Loucy (cell line): ENCODE data around the gene CHST9.
"Not testable (repeated sequence)": the region's sequence is repeated elsewhere in the genome, so short reads cannot be mapped to it uniquely, and the experiment has no call there.

ENCODE experiments used
- H2AFZ ChIP-seq: fragments of 200-600 bp; sonication (generic); 2 replicates; pipeline ENCODE4 v1.6.0; 2016; ENCODE audit warnings: antibody characterized with exemption, mild to moderate bottlenecking, low read length, moderate library complexity
- H3F3A ChIP-seq: fragments of 200-600 bp; 2 replicates; pipeline ENCODE4 v1.6.0; 2016; ENCODE audit warnings: antibody characterized with exemption, low read depth, mild to moderate bottlenecking
- H3K27me3 ChIP-seq: fragments of 200-600 bp; sonication (generic); 2 replicates; pipeline ENCODE4 v1.6.1; 2014; ENCODE audit warnings: low read length, mild to moderate bottlenecking; ENCODE audit not compliant: insufficient read depth, poor library complexity, severe bottlenecking
- H3K36me3 ChIP-seq: fragments of 200-600 bp; sonication (generic); 2 replicates; pipeline ENCODE4 v1.6.1; 2016; ENCODE audit warnings: low read length; ENCODE audit not compliant: insufficient read depth
- H3K4me1 ChIP-seq: fragments of 200-600 bp; sonication (generic); 2 replicates; pipeline ENCODE4 v1.5.1; 2014; ENCODE audit warnings: low read length, mild to moderate bottlenecking; ENCODE audit not compliant: insufficient read depth, poor library complexity, severe bottlenecking
- H3K4me2 ChIP-seq: fragments of 200-600 bp; sonication (generic); 2 replicates; pipeline ENCODE4 v1.6.0; 2014; ENCODE audit warnings: antibody characterized with exemption, low read length, low read depth, mild to moderate bottlenecking; ENCODE audit not compliant: poor library complexity, severe bottlenecking
- H3K4me3 ChIP-seq: fragments of 200-600 bp; sonication (generic); 2 replicates; pipeline ENCODE4 v1.5.1; 2014; ENCODE audit warnings: low read length, mild to moderate bottlenecking, mixed read lengths; ENCODE audit not compliant: poor library complexity, severe bottlenecking
- H3K79me2 ChIP-seq: fragments of 200-600 bp; sonication (generic); 2 replicates; pipeline ENCODE4 v1.6.1; 2014; ENCODE audit warnings: low read length; ENCODE audit not compliant: insufficient read depth
- H3K9ac ChIP-seq: fragments of 200-600 bp; sonication (generic); 2 replicates; pipeline ENCODE4 v1.6.0; 2014; ENCODE audit warnings: mild to moderate bottlenecking, low read depth, low read length, moderate library complexity; ENCODE audit not compliant: poor library complexity, severe bottlenecking
- H3K9me2 ChIP-seq: fragments of 200-600 bp; sonication (generic); replicated peaks from 2 replicates; pipeline ENCODE4 v1.6.1; 2016; ENCODE audit warnings: low read depth, low read length, mixed read lengths
- H3K9me3 ChIP-seq: fragments of 200-600 bp; sonication (generic); 2 replicates; pipeline ENCODE4 v1.6.1; 2014; ENCODE audit warnings: mild to moderate bottlenecking, antibody characterized with exemption, low read length, low read depth; ENCODE audit not compliant: insufficient read depth
- H4K20me1 ChIP-seq: fragments of 200-600 bp; sonication (generic); 2 replicates; pipeline ENCODE4 v1.6.0; 2014; ENCODE audit warnings: antibody characterized with exemption, low read length, mild to moderate bottlenecking; ENCODE audit not compliant: insufficient read depth, poor library complexity, severe bottlenecking
- EZH2phosphoT487 ChIP-seq: fragments of 200-600 bp; IDR thresholded peaks from 2 replicates; pipeline ENCODE4 v1.6.1; 2018; ENCODE audit warnings: antibody characterized with exemption, mild to moderate bottlenecking, moderate library complexity, borderline replicate concordance
- TF ChIP-seq, protein P1 (sequence below): fragments of 200-600 bp; sonication (generic); conservative IDR thresholded peaks from 2 replicates; pipeline ENCODE4 v1.5.1; 2014; ENCODE audit warnings: mild to moderate bottlenecking, antibody characterized with exemption, low read length

Gene CHST9, protein sequence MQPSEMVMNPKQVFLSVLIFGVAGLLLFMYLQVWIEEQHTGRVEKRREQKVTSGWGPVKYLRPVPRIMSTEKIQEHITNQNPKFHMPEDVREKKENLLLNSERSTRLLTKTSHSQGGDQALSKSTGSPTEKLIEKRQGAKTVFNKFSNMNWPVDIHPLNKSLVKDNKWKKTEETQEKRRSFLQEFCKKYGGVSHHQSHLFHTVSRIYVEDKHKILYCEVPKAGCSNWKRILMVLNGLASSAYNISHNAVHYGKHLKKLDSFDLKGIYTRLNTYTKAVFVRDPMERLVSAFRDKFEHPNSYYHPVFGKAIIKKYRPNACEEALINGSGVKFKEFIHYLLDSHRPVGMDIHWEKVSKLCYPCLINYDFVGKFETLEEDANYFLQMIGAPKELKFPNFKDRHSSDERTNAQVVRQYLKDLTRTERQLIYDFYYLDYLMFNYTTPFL

DNA sequence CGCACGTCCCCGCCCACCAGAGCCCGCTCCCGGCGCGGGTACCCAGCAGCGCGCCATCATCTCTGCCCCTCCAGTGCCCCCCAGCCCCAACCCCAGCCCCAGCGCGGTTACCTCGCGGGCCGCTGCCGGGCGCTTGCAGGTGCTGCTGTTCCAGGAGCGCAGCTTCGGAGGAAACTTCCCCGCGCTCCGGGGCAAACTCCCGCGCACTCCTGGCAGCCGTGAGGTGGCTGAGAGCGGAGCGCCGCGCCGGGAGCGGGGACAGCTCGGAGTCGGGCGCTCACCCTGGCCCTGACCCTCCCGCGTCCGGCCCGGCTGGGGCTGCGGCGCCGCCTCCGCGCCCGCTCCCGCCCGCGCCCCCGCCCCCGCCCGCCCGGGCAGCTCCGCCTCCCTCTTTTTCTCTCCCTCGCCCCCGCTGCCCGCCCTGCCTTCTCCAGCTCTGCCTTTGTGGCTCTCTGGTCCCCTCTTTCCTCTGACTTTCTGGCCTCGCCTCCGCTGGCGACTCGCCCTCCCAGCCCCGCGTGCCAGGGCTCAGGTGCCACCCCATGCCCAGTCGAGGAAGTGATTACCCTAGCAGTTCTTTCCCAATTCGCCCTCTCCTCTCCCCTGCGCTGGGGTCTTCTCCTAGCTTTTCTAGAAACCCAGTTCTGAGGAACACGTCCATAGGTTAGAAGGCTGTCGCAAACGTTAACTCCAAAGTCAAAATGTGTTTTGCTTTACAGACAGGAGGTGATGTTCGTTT lies at the start of gene CHST9:
Gene CHST9 (minus strand): TSS at position 284 of the 739 bp plus-strand sequence. CDS start 42,499 bp downstream, outside the sequence.
- no peak within 1 kb of the TSS for H3K4me3 ChIP-seq

DNA sequence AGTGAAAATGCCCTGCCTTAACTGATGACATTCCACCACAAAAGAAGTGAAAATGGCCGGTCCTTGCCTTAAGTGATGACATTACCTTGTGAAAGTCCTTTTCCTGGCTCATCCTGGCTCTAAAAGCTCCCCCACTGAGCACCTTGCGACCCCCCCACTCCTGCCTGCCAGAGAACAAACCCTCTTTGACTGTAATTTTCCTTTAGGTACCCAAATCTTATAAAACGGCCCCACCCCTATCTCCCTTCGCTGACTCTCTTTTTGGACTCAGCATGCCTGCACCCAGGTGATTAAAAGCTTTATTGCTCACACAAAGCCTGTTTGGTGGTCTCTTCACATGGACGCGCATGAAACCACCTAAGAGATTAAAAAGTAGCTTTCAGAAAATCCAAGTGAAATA lies 47.2 kb upstream of the CHST9 start:
- not testable (repeated sequence) for H3K4me1 ChIP-seq, H3K4me3 ChIP-seq, H3K36me3 ChIP-seq, H3K79me2 ChIP-seq, H3K9me2 ChIP-seq, H3F3A ChIP-seq, H3K4me2 ChIP-seq, H4K20me1 ChIP-seq, H3K27me3 ChIP-seq, H3K9ac ChIP-seq, H3K9me3 ChIP-seq, H2AFZ ChIP-seq

More for the DNA sequence above, at the start of gene CHST9:
- Histone ChIP-seq H3K9me3 (no peaks in the 10 kb centered on the region), H2AFZ (no peak within 1 kb of the TSS), H3K4me1 (no peaks in the 10 kb centered on the region), H3K9me2 (no peaks in the 10 kb centered on the region; the same call in 1 of the 2 replicates), H3K79me2 (no peaks in the 10 kb centered on the region), H4K20me1 (no peaks in the 10 kb centered on the region), H3K36me3 (no peaks in the 10 kb centered on the region), H3F3A (no peaks in the 10 kb centered on the region), H3K27me3 (no peaks in the 10 kb centered on the region), H3K9ac (no peak within 1 kb of the TSS), H3K4me2 (no peak within 1 kb of the TSS)
- TF ChIP-seq EZH2phosphoT487, result no peak
- TF ChIP-seq, protein P1, sequence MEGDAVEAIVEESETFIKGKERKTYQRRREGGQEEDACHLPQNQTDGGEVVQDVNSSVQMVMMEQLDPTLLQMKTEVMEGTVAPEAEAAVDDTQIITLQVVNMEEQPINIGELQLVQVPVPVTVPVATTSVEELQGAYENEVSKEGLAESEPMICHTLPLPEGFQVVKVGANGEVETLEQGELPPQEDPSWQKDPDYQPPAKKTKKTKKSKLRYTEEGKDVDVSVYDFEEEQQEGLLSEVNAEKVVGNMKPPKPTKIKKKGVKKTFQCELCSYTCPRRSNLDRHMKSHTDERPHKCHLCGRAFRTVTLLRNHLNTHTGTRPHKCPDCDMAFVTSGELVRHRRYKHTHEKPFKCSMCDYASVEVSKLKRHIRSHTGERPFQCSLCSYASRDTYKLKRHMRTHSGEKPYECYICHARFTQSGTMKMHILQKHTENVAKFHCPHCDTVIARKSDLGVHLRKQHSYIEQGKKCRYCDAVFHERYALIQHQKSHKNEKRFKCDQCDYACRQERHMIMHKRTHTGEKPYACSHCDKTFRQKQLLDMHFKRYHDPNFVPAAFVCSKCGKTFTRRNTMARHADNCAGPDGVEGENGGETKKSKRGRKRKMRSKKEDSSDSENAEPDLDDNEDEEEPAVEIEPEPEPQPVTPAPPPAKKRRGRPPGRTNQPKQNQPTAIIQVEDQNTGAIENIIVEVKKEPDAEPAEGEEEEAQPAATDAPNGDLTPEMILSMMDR, result no peak

DNA sequence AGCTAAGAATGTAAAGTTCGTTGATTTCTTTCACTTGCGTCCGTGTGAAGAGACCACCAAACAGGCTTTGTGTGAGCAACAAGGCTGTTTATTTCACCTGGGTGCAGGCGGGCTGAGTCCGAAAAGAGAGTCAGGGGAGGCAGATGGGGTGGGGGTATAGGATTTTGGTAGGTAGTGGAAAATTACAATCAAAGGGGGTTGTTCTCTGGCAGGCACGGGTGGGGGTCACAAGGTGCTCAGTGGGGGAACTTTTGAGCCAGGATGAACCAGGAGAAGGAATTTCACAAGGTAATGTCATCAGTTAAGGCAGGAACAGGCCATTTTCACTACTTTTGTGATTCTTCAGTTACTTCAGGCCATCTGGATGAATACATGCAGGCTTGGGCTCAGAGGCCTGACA lies 46.6 kb upstream of the CHST9 start:
- H2AFZ ChIP-seq, H3K9me2 ChIP-seq, H3K4me3 ChIP-seq, H3K36me3 ChIP-seq, H3K9ac ChIP-seq, H4K20me1 ChIP-seq, H3F3A ChIP-seq, H3K9me3 ChIP-seq, H3K79me2 ChIP-seq, H3K4me2 ChIP-seq, H3K27me3 ChIP-seq, H3K4me1 ChIP-seq: not testable (repeated sequence)

DNA sequence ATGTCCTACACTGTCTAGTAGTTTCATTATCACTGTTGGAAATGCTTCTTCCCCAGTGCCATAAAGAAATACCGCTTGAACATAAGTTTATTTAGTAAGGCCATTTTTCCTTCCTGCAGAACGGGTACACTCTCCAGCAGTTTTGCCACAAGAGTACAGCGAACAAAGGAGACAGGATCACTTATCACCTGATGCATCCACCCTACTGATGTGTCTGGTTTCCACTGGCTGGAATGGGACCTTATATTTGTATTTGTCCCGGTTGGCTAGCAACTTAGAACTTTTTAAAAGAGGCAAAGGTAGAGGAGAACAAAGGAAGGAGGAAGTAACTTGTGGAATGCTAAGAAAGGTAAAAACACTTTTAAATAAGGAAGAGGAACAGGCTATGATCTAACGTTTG lies 46.1 kb upstream of the CHST9 start:
- not testable (repeated sequence) for H3K9me3 ChIP-seq, H3K36me3 ChIP-seq, H3K27me3 ChIP-seq, H3K79me2 ChIP-seq, H4K20me1 ChIP-seq, H3K4me1 ChIP-seq, H3F3A ChIP-seq, H3K9me2 ChIP-seq, H3K9ac ChIP-seq, H3K4me3 ChIP-seq, H3K4me2 ChIP-seq, H2AFZ ChIP-seq
